Gastroesophageal sphincter (tissue), 4 donors: ENCODE measurements around the gene XKR3. TPM values are rescaled to one million over a fixed set of nuclear protein-coding genes. Genes with fewer than 3 reads are reported as not detected.
"Not testable (repeated sequence)": the region's sequence is repeated elsewhere in the genome, so short reads cannot be mapped to it uniquely, and the experiment has no call there.

Experiments used
- ATAC-seq: fragments of 150-250 bp; one replicate; pipeline ENCODE4 v1.9.1; 2016; ENCODE audit warnings: mild to moderate bottlenecking, moderate library complexity
- H3K27ac ChIP-seq, 4 donors: fragments of 200-600 bp; sonication (generic) in 3 of 4; 1 replicate in 3 of 4; 2 replicates in 1 of 4; pipeline ENCODE4 v1.5.1; 2016 to 2019
- H3K27me3 ChIP-seq: fragments of 200-600 bp; sonication (generic); one replicate; pipeline ENCODE4 v1.5.1; 2019
- H3K36me3 ChIP-seq, 2 donors: fragments of 200-600 bp; sonication (generic); one replicate each; pipeline ENCODE4 v1.5.1; 2019; ENCODE audit warnings: control low read depth in 1 of 2
- H3K4me1 ChIP-seq, 3 donors: fragments of 200-600 bp; sonication (generic); 1 replicate in 2 of 3; 2 replicates in 1 of 3; pipeline ENCODE4 v1.5.1; 2016 to 2019; ENCODE audit warnings: control low read depth in 2 of 3
- H3K4me3 ChIP-seq, 2 donors: fragments of 200-600 bp; sonication (generic); one replicate each; pipeline ENCODE4 v1.5.1; 2019; ENCODE audit warnings: mild to moderate bottlenecking in 1 of 2, moderate library complexity in 1 of 2
- H3K9me3 ChIP-seq, 3 donors: fragments of 200-600 bp; sonication (generic); one replicate each; pipeline ENCODE4 v1.5.1; 2017 to 2019; ENCODE audit warnings: control low read depth in 2 of 3
- EP300 ChIP-seq: sonication (generic); formaldehyde crosslinking; IDR thresholded peaks from one replicate; pipeline ENCODE4 v1.6.1; 2017; ENCODE audit warnings: antibody characterized with exemption, mild to moderate bottlenecking
- POLR2A ChIP-seq, 2 donors: fragments of 450-650 bp; IDR thresholded peaks; one replicate each; pipeline ENCODE4 v1.6.1; 2017; ENCODE audit warnings: antibody characterized with exemption in 2 of 2, mild to moderate bottlenecking in 2 of 2, moderate library complexity in 1 of 2
- POLR2AphosphoS5 ChIP-seq: sonication (generic); formaldehyde crosslinking; IDR thresholded peaks from one replicate; pipeline ENCODE4 v1.6.1; 2017; ENCODE audit warnings: antibody characterized with exemption
- WGBS, 2 donors: methylation state at CpG; one replicate each; pipeline ENCODE4 v1.1.5; 2018; ENCODE audit warnings: low coverage in 1 of 2; 5-methylcytosine and 5-hydroxymethylcytosine counted together
- total RNA-seq, 4 donors: library from RNA; depleted of rRNA; stranded (reverse); fragments of >200 nt; gene quantifications; one replicate each; pipeline ENCODE4 v1.1.0, GENCODE V29; 2016
- TF ChIP-seq, protein P1 (sequence below), 4 experiments: fragments of 200-600 bp in 2 of 4; fragments of 450-650 bp in 2 of 4; sonication (generic) in 1 of 4; IDR thresholded peaks; one replicate each; pipeline ENCODE4 v1.5.1; 2017 to 2019; ENCODE audit warnings: antibody characterized with exemption in 4 of 4, mild to moderate bottlenecking in 2 of 4, moderate library complexity in 2 of 4

XKR3 gene
- total RNA-seq, 4 donors from 2014 or later: not detected

DNA sequence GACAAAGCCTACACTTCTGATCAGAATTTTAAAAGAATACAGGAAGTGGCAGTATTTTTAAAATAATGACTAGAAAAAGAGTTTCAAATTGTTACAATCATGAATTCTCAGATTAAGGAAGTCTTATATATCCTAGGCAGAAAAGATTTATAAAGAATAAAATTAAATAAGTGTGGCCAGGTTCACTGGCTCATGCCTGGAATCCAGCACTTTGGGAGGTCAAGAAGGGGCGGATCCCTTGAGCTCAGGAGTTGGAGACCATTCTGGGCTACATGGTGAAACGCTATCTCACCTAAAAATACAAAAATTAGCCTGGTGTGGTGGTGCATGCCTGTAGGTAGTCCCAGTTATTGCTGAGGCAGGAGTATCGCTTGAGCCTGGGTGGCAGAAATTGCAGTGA lies 24.1 kb downstream of the XKR3 start:
- H3K9me3 ChIP-seq: no peaks in the 10 kb centered on the region
- H3K27ac ChIP-seq: no peak overlapping the region
- peaks cover 3% of the 10 kb centered on the region for H3K27me3 ChIP-seq
- 69 to 86% methylated on average over 3 of the region's 3 CpGs for WGBS, 2 donors
- H3K4me3 ChIP-seq: no peak overlapping the region
- no peaks in the 10 kb centered on the region for H3K4me1 ChIP-seq
- H3K36me3 ChIP-seq: no peaks in the 10 kb centered on the region
- ATAC-seq: no peak
- TF ChIP-seq POLR2AphosphoS5 (no peak), EP300 (no peak), POLR2A (IDR thresholded peaks at IDR 0.05) (no peak)
- TF ChIP-seq, protein P1, sequence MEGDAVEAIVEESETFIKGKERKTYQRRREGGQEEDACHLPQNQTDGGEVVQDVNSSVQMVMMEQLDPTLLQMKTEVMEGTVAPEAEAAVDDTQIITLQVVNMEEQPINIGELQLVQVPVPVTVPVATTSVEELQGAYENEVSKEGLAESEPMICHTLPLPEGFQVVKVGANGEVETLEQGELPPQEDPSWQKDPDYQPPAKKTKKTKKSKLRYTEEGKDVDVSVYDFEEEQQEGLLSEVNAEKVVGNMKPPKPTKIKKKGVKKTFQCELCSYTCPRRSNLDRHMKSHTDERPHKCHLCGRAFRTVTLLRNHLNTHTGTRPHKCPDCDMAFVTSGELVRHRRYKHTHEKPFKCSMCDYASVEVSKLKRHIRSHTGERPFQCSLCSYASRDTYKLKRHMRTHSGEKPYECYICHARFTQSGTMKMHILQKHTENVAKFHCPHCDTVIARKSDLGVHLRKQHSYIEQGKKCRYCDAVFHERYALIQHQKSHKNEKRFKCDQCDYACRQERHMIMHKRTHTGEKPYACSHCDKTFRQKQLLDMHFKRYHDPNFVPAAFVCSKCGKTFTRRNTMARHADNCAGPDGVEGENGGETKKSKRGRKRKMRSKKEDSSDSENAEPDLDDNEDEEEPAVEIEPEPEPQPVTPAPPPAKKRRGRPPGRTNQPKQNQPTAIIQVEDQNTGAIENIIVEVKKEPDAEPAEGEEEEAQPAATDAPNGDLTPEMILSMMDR (IDR thresholded peaks at IDR 0.05): no peak

DNA sequence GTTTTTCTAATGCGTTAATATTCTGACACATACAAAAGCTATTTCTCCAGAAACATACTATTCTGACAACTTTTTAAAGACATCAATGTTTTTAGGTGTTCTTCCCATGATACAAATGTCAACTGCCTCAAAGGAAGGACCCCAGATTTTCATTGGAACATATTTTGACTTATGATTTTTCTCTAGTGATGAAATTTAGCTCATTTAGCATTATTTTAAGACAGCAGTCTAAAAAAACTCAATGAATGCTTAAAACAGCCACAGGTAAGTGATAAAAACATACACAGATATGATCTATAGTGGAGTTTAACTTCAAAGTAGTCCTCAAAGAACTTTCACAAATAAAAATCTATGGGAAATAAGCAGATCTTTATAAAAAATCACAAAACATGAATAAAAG lies 24.9 kb downstream of the XKR3 start:
- Histone ChIP-seq H3K27me3 (peaks cover 3% of the 10 kb centered on the region), H3K36me3 (no peaks in the 10 kb centered on the region), H3K4me1 (no peaks in the 10 kb centered on the region), H3K9me3 (no peaks in the 10 kb centered on the region), H3K27ac (no peak overlapping the region), H3K4me3 (no peak overlapping the region)
- 82 to 88% methylated on average over 1 of the region's 1 CpG for WGBS, 2 donors
- TF ChIP-seq POLR2AphosphoS5 (no peak), EP300 (no peak), POLR2A (IDR thresholded peaks at IDR 0.05) (no peak)
- TF ChIP-seq, protein P1 (IDR thresholded peaks at IDR 0.05): no peak
- ATAC-seq: no peak

DNA sequence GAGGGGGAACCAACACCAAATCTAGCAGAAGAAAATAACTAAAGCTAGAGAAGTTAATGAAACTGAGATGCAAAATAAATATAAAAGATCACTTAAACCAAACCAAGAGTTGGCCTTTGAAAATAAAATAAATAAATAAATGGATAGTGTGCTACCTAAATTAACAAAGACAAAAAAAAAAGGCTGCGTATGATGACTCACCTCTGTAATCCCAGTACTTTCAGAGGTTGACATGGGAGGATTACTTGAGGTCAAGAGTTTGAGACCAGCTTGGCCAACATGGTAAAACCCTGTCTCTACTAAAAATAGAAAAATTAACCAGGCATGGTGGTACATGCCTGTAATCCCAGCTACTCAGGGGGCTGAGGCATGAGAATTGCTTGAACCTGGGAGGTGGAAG lies 29.7 kb downstream of the XKR3 start:
- H3K9me3 ChIP-seq, H3K27me3 ChIP-seq, H3K4me3 ChIP-seq, H3K36me3 ChIP-seq, H3K27ac ChIP-seq, H3K4me1 ChIP-seq, ATAC-seq: not testable (repeated sequence)
- 63 to 87% methylated on average over 1 of the region's 1 CpG for WGBS, 2 donors

DNA sequence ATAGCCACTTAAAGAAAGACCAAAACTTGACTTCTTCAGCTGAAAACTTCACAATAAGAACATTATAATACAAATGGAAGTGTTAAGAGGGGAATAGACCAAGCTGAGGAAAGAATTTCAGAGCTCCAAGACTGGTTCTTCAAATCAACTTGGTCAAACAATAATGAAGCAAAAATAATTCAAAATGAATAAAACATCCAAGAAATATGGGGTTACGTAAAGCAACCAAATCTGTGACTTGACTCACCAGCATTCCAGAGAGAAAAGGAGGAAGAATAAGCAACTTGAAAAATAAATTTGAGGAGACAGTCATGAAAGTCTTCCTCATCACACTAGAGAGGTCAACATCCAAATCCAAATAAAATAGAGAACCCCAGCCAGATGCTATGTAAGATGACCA lies 31.4 kb downstream of the XKR3 start:
- no peaks in the 10 kb centered on the region for H3K36me3 ChIP-seq
- H3K4me3 ChIP-seq: no peak overlapping the region
- H3K4me1 ChIP-seq: no peaks in the 10 kb centered on the region
- H3K9me3 ChIP-seq: no peaks in the 10 kb centered on the region
- 80 to 83% methylated on average over 1 of the region's 1 CpG for WGBS, 2 donors
- ATAC-seq: no peak
- TF ChIP-seq POLR2A (IDR thresholded peaks at IDR 0.05) (no peak), EP300 (no peak), POLR2AphosphoS5 (no peak)
- TF ChIP-seq, protein P1 (IDR thresholded peaks at IDR 0.05): no peak
- H3K27ac ChIP-seq: no peak overlapping the region
- peaks cover 2% of the 10 kb centered on the region for H3K27me3 ChIP-seq

DNA sequence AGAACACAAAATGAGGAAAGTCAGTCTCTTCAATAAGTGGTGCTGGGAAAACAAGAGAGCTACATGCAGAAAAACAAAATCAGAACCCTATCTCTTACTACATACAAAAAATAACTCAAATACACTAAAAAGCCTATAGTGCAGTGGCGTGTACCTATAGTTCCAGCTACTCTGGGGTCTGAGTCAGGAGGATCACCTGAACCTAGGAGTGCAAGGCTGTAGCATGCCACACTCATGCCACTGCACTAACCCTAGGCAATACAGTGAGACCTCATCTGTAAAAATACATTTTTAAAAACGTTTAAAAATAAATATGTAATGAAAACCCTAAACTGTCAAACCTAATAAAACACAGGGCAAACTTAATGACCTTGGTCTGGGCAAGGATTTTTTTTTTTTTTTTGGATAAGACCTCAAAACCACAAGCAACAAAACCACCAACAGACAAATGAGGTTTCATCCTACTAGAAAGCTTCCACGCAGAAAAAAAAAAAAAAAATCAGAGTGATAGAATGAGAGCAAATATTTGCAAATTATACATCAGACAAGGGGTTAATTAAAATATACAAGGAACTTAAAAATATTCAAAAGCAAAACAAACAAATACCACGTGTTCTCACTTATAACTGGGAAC lies 35.2 kb downstream of the XKR3 start:
- 10 to 40% methylated on average over 2 to 4 of the region's 4 CpGs for WGBS, 2 donors
- no peak for ATAC-seq
- TF ChIP-seq POLR2A (IDR thresholded peaks at IDR 0.05) (no peak), EP300 (no peak), POLR2AphosphoS5 (no peak)
- TF ChIP-seq, protein P1 (IDR thresholded peaks at IDR 0.05): no peak

More for the DNA sequence above, 35.2 kb downstream of the XKR3 start:
- H3K27me3 ChIP-seq: no peaks in the 10 kb centered on the region
- H3K4me3 ChIP-seq: no peak overlapping the region
- H3K9me3 ChIP-seq: no peaks in the 10 kb centered on the region
- no peaks in the 10 kb centered on the region for H3K4me1 ChIP-seq
- H3K36me3 ChIP-seq: no peaks in the 10 kb centered on the region
- no peak overlapping the region for H3K27ac ChIP-seq
